HG03520 (cell line): ENCODE results near the gene AARSD1.
A peak's percentile ranks its signal among the peaks of the same experiment; 100 is the strongest.
"Not testable (repeated sequence)": the region's sequence is repeated elsewhere in the genome, so short reads cannot be mapped to it uniquely, and the experiment has no call there.

Source experiments
- ATAC-seq: cut with Tn5 transposase; IDR thresholded peaks from one replicate; pipeline ENCODE4 v1.9.1; 2021; ENCODE audit warnings: mild to moderate bottlenecking, moderate library complexity; ENCODE audit not compliant: unreplicated experiment

The AARSD1 gene

GRCh38 chr17:42982266-42982665 lies 18.0 kb upstream of the AARSD1 start:
- ATAC-seq: no peak

DNA sequence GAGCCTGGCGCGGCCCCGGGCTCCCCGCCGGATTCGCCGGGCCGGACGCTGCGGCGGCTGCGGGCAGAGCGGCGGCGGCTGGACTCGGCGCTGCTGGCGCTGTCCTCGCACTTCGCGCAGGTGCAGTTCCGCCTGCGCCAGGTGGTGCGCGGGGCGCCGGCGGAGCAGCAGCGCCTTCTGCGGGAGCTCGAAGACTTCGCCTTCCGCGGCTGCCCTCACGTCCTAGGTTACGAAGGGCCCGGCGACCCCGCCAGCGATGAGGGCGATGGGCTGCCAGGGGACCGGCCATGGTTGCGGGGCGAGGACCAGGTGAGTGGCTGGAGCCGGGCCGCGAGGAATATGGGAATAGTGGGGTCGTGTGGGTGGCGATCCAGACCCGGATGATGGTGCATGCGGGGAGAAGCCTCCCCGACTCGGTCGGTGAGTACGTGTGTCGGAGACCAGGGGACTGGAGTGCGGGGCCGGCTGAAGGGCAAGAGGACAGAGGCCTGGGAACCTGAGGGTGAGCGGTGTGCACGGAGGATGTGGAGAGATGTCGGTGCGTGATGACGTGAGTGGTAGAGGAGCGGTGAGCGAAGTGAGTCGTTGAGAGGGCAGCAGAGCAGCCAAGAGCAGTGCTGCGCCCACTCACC lies 16.6 kb upstream of the AARSD1 start:
- peak; percentile 57 for ATAC-seq

DNA sequence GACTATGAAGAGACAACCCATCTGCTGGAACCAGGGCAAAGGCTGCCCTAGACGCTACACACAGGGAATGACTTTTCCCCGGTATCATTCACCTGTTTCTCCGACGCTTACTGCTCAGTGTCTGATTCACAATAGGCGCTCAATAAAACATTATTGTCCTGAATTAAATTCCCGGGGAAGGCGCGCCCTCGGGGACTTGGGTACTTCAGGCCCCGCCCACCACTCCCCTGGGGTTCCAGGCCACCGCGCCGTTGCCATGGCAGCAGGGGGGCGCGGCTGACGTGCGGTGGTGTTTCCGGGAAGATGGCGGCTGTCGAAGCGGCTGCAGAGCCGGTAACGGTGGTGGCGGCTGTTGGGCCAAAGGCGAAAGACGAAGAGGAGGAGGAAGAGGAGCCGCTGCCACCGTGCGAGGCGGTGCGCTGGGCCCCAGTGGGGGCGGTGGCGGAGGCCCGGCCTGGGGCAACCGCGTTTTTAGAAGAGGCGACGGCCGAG lies 16.1 kb upstream of the AARSD1 start, which contains the start of gene RUNDC1:
TSS of gene RUNDC1 (plus strand) at position 292 of the 492 bp plus-strand sequence. CDS start at position 304, 12 bp downstream.
- peak; percentile 74 for ATAC-seq

DNA sequence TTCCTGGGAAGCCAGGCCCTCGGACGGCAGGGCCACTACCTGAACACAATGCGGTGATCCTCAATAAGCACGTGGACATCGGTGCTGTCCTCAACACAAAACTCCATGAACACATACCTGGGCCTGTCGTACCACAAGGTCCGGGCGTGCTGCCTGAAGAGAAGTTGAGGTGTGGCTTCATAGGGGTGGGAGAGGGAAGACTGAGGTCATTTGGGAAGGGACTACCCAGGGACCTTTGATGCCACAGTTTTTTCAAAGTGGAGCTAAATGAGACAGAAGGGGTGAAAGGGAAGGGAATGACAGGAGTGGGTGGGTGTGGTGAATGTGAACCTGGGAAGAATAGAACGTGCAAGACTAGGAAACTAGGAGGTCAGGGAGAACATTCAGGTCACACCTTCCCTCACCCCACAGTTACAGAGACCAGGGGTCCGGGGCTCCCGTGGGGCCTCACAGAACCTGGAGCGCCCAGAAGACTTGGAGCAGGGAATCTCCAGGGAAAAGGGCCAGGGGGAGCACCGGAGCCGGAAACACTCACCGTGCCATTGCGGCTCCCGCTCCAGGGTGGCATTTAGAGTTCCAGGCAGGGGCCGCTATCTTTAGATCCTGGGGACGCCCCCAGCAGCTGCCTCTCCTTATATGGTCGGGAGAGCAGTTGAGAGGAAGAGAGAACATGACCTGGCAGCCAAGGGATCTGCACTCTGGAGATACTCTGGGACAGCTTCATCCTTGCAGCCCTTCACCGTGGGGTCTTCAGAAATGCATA lies 15.4 kb upstream of the AARSD1 start, which contains the start of gene PTGES3L:
TSS of gene PTGES3L (minus strand) at position 570 of the 763 bp plus-strand sequence. CDS start at position 543, 27 bp downstream.
- no peak for ATAC-seq

DNA sequence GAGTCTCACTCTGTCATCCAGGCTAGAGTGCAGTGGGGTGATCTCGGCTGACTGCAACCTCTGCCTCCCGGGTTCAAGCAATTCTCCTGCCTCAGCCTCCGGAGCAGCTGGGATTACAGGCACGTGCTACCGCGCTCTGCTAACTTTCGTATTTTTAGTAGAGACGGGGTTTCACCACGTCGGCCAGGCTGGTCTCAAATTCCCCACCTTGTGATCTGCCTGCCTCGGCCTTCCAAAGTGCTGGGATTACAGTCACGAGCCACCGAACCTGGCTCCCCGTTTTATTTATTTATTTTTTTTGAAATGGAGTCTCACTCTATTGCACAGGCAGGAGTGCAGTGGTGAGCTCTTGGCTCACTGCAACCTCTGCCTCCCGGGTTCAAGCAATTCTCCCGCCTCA lies 11.4 kb upstream of the AARSD1 start:
- not testable (repeated sequence) for ATAC-seq

DNA sequence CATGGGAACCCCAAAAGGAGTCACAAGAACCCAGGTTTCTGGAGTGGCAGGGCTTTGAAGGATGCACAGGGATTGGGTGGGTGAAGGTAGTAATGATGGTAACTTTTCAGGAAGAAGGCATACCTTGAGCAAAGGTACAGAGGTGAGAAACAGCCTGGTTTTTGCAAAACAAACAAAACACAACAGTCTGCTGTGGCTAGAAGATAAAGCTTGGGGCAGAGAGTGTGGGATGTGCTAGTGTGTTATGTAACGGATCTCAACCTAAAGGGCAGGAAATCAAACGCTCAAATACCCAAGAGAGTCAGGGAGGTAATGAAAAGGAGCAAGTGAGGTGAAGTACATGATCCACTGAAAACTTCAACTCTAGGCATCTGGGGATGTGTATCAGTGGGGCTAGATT lies 11.0 kb upstream of the AARSD1 start:
- ATAC-seq: no peak

DNA sequence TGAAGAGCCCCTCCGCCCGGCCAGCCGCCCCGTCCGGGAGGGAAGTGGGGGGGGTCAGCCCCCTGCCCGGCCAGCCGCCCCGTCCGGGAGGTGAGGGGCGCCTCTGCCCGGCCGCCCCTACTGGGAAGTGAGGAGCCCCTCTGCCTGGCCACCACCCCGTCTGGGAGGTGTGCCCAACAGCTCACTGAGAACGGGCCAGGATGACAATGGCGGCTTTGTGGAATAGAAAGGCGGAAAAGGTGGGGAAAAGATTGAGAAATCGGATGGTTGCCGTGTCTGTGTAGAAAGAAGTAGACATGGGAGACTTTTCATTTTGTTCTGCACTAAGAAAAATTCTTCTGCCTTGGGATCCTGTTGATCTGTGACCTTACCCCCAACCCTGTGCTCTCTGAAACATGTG lies 9.1 kb upstream of the AARSD1 start:
- ATAC-seq: not testable (repeated sequence)

GRCh38 chr17:42971589-42971988 lies 7.3 kb upstream of the AARSD1 start:
- ATAC-seq: no peak

DNA sequence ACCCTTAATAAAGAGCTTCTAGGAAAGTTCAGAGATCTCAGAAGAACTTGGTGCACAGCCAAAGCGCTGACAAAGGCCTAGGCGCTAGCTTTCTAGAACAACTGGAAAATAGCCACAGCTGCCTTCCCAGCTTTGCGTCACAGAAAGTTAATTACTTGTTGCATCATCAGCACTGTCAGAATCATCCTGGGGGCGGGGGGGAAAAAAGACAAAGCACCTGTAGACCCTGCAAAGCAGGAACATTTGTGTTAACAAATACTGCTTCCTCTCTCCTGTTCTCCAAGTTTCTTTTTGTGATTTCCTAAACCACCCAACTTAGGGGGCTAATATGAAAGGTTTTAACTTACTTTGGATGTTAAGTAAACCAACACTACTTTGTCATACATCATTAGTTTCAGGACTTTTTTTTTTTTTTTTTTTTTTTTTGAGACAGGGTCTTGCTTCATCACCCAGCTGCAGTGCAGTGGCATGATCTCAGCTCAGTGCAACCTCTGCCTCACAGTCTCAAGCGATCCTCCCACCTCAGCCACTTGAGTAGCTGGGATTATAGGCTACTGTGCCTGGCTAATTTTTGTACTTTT lies 4.8 kb upstream of the AARSD1 start:
- no peak for ATAC-seq

- ATAC-seq: no peak
These were observed 3.7 kb upstream of the AARSD1 start for GRCh38 chr17:42967925-42968324.

DNA sequence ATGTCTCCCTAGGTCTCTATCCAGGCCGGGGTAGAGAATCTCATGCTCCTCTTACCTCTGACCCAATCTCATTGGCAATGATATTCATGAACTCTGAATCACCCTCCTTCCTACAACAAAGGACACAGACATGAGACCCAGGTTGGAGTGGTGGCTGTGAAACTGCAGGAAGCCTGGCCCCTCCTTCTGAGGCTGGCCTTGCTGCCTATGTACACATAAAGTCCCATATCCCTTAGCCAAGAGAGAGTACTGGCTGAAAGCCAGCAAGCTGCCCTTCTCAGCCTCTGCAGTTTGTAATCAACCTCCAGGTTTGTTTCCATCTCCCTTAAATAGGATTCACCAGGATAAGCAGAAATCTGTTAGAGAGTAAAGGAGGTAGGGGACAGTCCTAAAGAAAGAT lies 10.6 kb downstream of the AARSD1 start:
- no peak for ATAC-seq

DNA sequence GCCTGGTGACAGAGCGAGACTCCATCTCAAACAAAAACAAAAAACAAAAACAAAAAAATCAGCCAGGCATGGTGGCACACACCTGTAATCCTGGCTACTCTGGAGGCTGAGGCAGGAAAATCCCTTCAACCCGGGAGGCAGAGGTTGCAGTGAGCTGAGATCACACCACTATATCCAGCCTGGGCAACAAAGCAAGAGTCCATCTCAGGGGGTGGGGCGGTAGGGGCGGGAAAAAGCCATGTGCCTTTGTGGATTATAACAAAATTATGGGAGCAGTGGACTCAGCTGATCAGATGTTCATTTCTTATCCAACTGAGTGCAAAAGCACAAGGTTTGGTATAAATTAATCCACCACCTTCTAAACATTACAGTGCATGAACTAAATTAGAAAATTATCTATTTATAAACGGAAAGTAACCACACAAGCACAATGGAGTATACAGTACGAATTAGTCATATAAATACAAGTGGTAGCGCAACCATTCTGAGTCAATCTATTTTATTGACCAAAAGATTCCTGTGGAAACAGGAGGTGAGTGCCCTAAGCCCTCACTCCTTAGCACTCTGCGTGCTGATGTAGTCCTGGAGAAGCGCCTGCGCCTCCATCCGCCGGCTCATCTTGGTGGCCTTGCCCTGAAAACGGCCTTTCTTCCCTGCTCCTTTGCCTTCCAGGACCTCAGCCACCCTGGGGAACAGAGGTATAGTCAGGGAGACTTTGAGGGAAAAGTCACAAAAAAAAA lies 14.0 kb downstream of the AARSD1 start:
- no peak for ATAC-seq

DNA sequence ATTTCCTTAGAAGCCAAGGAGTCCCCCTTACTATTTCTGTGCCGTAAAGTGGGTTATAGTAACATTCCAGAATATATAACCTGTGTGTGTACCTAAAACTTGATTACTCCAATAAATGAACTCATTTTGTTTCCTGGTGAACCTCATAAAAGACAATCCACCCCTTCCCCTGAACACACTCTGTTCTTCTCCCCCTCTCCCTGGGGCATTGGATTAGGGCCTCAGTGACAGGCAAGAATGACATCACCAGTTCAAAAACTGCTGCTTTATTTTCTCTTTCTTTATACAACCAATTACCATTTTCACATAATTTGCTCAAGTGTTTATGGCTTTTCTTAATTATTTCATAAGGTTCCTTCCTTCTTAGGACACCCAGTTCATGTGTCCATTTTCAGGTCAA lies 17.4 kb downstream of the AARSD1 start:
- ATAC-seq: no peak

DNA sequence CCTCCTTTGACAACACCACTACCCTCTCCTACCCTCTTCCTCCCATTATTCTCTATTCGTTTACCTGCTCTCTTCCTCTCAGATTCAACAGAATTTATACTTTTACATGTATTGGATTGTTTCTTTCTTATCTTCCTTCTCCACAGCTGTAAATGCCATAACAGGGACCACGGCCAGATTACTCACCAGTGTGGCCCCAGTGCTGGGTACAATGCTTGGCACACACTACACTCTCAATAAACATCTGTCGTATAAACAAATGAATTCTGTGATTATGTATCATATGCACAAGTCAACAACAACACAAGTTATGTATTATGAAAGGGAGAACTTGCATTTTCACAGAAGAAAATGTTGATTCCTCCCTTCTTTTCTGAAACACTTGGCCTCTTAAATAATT lies 20.0 kb downstream of the AARSD1 start:
- ATAC-seq: no peak

GRCh38 chr17:42937712-42938596 lies 26.3 kb downstream of the AARSD1 start:
- ATAC-seq: no peak

DNA sequence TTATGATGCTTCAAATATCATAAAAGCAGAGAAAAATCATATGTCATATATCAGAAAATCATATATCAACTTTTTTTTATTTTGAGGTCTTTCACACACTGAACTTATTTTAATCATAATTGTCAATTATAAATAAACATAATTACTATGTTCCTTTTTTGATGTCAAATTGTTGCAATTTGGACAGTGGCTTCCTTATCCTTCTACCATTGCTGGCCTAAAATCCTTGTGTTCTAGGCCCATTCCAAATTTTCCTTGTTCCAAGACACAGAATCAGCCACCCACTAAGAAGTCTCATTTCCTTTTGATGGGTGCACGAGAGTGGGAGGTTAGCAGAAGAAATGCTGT lies 34.8 kb downstream of the AARSD1 start:
- ATAC-seq: no peak

GRCh38 chr17:42928714-42929496 lies 35.3 kb downstream of the AARSD1 start:
- ATAC-seq: no peak

GRCh38 chr17:42924891-42925290 lies 39.4 kb downstream of the AARSD1 start:
- ATAC-seq: no peak

DNA sequence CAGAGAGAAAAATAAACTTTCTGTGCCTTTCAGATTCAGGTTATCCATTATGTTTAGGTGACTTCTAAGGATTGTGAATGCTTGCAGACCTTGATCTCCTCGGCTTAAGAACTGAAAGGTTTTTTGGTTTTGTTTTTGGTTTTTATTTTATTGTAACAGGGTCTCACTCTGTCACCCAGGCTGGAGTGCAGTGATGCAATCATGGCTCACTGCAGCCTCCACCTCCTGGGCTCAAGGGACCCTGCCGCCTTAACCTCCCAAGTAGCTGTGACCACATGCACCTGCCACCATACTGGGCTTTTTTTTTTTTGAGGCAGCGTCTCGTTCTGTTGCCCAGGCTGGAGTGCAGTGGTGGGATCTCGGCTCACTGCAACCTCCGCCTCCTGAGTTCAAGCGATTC lies 40.8 kb downstream of the AARSD1 start:
- not testable (repeated sequence) for ATAC-seq
